HG02840 (cell line): ENCODE measurements around the gene FBXO41.

Source experiments
- ATAC-seq: cut with Tn5 transposase; IDR thresholded peaks from one replicate; pipeline ENCODE4 v1.9.1; 2021; ENCODE audit warnings: mild to moderate bottlenecking, moderate library complexity, moderate number of reproducible peaks; ENCODE audit not compliant: unreplicated experiment, low FRiP score

The FBXO41 gene

GRCh38 chr2:73218298-73218697 is 66.0 kb downstream of the FBXO41 start:
- no peak for ATAC-seq

GRCh38 chr2:73217826-73218225 is 66.5 kb downstream of the FBXO41 start:
- no peak for ATAC-seq

- ATAC-seq: no peak
These were observed 67.1 kb downstream of the FBXO41 start for GRCh38 chr2:73217160-73217559.

- no peak for ATAC-seq
These were observed 69.0 kb downstream of the FBXO41 start for GRCh38 chr2:73215254-73215653.

GRCh38 chr2:73214120-73215035 is 69.9 kb downstream of the FBXO41 start, which contains the start of gene SMYD5:
Gene SMYD5 (plus strand): TSS chr2:73214245. CDS start chr2:73214267, 22 bp downstream.
- peak; percentile 92 for ATAC-seq

GRCh38 chr2:73212448-73213176 is 71.7 kb downstream of the FBXO41 start:
- peak; percentile 42 for ATAC-seq

- no peak for ATAC-seq
These were observed 72.2 kb downstream of the FBXO41 start for GRCh38 chr2:73212098-73212447.

GRCh38 chr2:73210696-73211095 is 73.6 kb downstream of the FBXO41 start:
- ATAC-seq: no peak

GRCh38 chr2:73210019-73210418 is 74.3 kb downstream of the FBXO41 start:
- no peak for ATAC-seq

- ATAC-seq: no peak
These were observed 76.0 kb downstream of the FBXO41 start for GRCh38 chr2:73208258-73208657.

- no peak for ATAC-seq
These were observed 78.7 kb downstream of the FBXO41 start for GRCh38 chr2:73205611-73206010.
